Stimulated activated CD8-positive, alpha-beta memory T cell treated with anti-CD3 and anti-CD28 coated beads, Interleukin-15, amount 100 ng/mL, for 4 hours (primary cell): ENCODE measurements around the gene TCERG1L.

ENCODE experiments used
- DNase-seq, 2 donors: peaks; one replicate each; pipeline ENCODE4 v3.0.0-alpha.2; 2020; ENCODE audit warnings: low read depth in 2 of 2

TCERG1L gene

DNA sequence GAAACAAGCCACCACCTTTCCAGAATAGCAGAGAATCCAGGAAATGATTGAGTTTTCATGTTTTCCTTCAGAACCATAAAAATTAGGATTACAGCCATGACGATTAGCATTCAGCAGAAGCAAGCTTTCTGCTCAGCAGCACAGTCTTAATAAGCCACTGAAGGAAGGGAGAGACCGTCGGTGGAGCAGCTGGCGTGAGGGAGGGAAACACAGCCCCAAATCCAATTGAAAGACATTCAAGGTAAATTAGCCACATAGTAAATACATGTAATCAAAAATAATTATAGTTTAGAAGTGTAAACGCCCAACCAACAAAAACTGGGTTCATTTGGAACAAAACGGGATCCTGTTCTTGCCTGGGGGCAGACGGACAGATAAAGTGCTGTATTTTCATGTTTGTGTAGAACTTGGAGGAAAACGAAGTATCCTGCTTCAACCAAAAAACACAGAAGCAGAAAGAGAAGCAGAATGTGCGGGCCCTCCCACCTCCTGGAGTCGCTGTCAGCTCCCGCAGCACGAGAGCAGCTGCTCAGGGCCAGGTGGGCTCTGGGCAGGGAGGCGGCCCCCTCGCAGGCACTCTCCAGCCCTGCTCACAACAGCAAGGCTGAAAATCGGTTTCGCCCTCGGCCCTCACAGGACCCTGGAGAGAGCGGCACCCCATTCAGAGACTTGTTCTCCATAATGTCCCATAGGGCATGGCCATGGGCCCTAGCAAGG is 84.9 kb downstream of the TCERG1L start:
- DNase-seq = no peak

DNA sequence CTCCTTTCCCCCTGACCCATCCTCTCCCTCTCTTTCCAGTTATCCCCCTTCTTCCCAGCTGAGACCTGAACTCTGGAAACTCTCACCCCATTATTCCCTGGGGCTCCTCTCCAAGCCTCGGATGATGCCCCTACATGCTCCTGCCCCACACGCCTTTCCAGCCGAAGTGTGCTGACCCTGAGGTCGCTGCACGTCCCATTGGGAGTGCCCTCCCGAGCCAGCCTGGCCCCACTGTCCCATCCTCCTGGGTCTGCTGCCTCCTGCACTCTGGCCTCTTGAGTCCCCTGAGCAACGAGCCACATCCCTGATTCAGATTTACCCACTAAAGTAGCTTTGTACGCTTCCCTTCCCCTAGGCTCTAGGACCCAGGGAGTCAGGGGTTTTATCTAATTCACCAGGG is 87.4 kb downstream of the TCERG1L start:
- DNase-seq = no peak

DNA sequence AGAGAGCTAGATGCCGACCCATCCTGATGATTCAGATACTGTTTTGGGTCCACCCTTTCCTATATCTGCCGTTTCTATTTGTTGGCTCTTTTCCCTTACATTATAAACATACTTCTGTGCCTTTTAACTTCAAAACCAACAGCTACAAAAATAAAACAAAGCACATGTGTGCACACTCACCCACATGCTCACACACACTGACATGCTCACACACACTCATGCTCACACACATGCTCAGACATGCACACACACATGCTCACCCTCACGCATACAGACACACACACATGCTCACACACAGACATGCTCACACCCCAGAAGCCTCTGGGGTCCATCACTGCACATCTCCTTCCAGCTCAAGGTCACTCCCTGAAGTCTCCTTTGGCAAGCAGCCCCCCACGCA is 88.1 kb downstream of the TCERG1L start:
- no peak for DNase-seq

DNA sequence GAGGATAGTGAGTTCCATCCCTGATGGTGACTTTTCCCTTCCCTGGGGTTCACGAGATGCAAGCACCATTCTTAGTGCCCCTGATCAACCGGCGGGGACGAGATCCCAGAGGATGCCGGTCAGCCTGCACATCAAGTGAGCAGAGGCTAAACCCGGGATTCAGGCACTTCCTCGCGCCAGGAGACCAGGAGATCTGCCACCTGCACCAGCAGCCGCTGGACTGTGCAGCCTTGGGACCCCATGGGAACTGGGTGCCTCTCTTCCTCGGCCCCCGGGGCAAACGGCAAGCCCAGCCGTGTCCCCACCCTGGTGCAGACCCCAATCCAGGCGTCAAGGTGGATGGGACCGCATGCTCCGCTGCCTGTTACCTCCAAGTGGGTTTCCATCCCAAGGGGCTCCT is 88.5 kb downstream of the TCERG1L start:
- DNase-seq = no peak

DNA sequence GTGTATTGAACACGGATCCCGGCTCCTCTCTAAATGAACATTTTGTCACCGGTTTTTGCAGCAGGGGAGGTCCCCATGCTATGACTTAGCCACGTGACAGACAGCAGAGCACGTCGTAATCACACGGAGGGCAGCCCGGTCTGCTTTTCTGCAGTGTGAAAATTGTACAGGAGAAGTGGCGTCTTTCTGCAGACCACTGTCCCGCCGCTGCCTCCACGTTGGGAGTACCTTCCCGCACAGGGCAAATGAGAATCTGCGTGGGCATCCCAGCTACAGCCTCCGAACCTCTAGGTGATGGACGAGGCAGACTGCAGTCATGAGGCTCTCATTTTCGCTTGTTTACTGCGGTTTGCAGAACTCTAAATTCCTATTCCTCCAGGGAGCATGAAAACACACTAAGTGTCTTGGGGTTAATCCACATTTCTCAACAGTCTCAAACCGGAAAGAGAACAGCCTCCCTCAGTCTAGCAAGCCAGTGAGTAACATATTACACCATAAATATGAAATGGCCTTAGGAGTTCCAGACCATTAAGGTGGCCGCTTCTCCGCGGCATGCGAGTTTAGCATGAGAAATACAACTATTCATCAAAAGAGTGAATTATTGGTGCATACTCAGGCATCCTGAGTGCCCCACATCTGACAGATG is 89.8 kb downstream of the TCERG1L start:
- no peak for DNase-seq

DNA sequence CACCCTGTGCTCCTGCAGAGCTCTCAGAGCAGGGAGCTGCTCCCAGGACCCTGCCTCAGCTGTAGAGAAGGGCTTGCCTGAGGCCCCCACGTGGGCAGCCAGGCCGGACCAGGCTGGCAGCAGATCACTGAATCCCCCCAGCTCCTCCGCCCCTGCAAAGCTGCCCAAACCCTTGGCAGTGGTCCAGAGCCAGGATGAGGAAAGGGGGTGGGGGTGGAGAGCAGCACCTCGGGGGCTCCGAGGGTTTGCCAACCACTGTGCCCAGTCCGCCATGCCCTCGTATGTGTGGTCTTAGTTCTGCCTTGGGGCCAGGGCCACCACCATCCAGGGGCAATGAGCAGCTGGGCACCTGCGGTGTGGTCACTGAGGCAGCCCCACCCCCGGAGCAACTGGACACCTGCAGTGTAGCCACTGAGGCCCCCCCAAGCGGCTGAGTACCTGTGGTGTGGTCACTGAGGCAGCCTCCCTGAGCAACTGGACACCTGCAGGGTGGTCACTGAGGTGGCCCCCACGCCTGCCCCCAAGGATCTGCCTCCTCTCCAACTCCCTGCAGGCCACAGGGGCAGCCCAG is 90.8 kb downstream of the TCERG1L start:
- DNase-seq = no peak

DNA sequence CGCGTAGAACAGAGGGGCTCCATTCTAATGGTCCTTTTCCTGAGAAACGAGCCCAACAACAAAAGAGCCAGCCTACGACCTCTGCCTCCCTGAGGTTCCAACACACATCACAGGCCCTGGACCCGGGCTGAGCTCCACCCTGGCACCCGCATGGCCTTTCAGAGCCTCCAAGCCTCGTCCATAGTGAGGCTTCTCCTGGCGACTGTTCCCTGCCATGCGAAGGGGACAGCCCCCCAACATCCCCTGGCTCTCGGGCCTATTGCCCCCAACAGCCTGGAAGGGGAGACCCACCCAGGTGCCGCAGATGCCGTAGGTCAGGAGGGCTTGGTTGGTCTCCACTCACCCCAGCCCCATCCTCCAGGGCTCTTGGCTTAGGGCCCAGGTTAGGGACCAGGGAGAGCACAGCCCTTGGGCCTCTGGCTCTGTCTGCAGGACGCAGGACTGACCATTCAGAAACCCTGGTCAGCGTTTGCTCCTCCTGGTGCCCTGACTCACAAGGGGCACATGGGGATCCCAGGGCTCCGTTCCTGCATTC is 91.5 kb downstream of the TCERG1L start:
- no peak for DNase-seq

DNA sequence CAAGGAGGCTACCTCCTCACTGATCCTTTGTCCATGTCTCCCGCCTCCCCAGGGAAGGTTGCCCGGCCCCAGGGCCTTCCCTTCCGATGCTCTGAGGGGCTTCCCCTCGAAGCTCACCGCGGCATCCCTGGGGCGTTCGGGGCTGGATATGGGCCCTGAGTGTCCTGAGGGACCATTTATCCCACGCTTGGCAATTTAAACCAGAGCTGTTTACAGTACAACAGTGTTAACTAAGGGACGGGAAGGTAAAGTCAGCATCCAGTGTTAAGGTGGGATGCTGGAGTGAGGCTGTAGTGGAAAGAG is 92.0 kb downstream of the TCERG1L start:
- no peak for DNase-seq

DNA sequence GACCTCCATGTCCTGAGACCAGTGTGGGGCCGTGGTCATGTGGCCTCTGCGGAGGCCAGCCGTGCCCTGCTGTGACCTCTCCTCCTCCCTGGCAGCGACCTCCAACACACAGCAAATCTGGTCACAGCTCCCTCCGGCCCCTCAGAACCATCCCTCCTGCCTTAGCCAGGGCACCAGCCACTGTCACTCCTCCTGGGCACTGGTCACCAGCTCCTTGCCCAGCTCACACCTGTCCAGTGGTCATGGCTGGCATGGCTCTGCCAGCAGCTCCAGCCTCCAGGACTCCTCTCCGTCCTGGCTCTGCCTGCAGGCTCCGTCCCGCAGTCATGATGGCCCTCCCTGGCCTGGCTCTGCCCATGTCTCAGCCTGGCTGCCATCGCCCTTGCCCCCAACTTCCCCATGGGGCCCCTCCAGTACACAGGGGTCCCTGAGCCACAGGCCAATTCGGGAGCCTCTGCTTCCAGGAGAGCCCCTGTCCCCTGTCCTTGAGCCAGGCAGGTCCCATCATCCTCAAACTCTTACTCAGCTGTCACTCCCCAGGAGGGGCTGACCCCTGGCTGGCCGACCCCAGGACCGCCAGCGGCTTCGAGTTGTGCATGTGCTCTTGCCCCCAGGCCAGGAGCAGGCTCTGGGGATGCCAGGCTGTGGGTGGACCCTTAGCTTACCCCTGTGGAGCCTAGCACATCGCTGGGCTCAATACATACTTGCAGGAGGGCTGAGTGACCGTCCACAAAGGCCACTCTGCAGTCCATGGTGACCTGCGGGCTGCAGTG is 92.5 kb downstream of the TCERG1L start:
- DNase-seq = no peak

DNA sequence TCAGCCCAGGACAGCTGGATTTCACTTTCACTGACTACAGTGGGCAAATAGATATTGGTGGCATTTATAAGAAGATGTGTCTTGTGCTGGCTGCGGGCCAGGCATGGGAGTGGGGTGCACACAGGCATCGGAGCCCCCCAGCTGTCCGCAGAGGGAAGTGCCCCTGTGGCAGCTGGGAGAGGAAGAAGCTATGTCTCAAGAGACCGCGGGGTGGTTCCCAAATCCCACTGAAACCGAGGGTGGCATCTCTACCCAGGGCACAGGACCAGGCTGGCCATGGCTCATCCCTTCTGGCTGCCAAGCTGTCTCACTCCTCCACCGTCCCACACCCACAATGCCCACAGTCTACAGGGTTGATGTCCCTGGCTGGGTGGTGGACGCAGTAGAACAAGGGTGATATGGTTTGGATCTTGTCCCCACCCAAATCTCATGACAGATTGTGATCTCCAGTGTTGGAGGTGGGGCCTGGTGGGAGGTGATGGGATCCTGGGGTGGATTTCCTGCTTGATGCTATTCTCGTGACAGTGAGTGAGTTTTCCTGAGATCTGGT is 94.8 kb downstream of the TCERG1L start:
- DNase-seq = no peak

DNA sequence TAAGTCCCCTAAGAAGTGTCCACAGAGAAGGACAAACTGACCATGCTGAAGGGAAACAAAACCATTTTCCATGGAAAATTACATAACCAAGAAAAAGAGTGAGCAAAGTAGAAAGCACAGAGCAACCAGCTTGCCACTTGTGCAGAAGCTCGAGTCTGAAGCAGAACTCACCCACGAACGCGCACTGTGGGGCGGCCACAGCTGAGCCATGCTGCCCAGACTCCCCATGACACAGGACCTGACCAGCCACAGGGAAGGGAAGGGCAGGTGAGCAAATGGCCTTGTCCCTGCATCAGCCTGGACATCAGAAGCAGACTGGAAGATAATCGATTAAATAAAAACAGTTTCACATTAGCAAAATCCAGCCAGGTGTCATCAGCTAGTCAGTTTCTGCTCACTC is 95.7 kb downstream of the TCERG1L start:
- DNase-seq = no peak

DNA sequence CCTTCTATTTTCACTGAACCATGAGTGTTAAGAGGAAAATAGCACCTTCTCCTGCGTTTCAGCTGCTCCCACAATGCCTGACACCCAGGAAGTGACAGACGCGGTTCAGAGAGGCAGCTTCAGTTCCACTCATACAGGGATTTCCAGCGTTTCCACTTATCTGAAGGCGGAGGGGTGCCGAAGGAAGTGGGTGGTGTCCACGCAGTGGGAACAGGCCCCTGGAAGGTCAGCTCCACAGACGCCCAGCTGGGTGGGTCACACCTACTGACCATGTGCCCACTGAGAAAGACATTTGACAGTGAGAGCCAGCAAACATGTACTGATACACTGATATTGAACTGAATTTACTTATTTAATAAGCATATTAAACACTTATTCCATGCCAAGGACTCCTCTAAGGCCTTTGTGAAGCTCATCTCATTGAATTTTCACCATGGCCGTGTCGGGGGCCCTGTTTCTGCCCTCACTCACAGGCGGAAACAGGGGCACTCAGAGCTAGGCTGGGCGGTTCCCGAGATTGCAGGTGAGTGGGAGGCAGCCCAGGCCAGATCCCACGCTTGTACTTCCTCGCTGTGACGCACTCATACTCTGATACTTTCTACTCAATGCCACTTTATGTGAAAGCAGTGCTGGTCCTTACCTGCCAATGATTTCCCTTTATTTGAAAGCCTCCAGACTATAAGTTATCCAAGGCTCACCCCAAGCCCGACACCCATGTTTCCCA is 96.8 kb downstream of the TCERG1L start:
- no peak for DNase-seq

DNA sequence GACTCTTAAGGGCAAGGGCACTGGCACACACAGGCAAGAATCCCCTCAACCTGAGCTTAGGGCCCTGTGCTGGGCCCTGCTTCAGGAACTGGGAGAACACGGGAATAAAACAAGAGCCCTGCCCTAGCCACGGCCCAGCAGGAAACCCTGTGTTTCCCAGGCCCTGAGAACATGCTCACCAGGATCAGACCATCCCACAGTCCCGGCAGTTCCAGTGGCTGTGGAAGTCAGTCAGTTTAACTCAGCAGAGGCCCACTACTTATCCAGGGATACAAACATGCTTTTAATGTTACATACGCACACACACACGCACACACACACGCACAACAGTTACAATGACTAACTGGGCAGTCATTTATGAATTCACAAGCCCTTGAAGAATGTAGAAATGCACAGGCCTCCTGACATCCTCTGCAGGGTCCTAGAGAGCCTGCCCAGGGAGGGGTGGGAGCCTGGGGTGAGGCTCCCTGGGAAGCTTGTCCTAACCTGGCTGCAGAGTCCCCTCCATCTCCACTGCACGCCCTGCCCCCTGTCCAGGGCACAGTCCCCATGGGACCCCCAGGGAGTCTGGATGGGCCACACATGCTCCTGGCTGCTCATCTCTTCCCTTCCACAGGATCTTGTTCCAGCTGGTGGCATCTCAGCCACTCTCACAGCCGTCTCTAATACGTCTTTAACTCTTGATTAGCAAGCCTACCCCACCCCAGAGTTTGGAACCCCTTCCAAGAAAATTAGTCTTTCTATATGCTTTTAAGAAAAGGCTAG is 97.6 kb downstream of the TCERG1L start:
- DNase-seq = no peak

DNA sequence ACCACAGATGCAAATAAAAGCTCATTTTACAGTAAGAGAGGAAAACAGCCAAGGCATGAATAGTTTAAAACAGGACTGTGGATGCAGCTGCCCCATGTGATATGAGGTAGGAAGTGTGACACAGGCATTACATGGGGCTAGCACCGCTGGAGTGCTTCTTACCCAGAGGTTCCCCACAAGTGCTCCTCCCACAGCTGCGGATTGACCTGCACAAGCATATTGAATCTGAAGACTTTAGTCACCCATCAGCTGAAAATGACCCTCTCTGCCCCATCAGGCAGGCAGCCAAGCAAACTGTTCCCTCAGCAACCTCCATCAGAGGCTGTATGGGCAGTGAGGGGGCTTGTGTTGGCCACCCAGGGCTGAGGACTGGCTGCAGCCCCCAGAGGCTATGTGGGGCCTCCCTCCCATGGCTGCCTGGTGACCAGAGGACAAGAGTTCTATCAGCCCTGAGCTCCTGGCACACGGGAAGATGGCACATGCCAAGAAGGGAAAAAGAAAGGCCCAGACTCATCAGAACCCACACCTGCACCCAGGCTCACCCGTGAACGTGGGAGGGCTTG is 98.7 kb downstream of the TCERG1L start:
- DNase-seq = no peak

DNA sequence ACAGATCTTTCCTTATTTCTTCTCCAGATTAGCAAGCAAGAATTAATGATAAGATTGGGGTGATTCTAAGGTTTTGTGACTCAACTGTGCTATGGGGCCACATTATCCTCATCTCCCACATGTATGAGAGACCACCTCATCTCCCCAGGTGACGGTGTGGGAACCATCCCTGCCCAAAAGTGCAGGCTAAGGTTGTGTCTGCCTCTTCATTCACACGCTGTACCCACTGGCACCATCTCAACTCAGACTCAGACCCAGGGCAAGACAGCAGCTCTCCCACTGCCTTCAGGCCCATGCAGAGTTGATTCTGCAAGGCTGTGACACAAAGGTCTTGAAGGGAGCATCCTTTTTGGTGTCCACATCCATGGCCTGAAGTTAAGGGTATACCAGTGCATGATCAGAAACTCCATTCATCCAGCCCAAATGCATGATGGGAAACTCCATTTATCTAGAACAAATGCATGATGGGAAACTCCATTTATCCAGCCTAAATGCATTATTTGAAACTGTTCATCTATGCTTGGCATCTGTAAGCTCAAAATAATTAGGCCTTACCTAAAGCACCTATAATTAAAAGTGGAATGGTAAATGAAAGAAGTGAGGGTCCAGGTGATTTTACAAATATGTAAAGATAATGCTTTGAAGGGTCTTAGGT is 99.4 kb downstream of the TCERG1L start:
- no peak for DNase-seq

DNA sequence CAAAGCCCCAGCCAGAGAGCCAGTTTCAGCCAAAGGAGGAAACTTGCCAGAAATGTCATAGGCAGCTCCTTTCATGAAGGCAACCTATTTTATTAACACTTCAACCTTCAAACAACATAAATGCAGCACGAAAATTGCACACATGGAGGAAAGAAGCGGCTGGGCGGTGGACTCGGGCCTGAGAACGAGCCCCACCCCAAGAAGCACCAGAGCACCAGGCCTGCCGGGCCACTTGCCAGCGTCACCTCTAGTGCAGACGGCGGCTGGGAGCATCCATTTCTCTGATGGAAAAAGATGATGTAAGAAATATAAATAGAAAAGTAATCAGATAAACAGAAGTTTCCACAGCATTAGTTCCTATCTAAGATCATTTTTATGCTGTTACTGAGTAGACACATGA is 100.0 kb downstream of the TCERG1L start:
- no peak for DNase-seq

DNA sequence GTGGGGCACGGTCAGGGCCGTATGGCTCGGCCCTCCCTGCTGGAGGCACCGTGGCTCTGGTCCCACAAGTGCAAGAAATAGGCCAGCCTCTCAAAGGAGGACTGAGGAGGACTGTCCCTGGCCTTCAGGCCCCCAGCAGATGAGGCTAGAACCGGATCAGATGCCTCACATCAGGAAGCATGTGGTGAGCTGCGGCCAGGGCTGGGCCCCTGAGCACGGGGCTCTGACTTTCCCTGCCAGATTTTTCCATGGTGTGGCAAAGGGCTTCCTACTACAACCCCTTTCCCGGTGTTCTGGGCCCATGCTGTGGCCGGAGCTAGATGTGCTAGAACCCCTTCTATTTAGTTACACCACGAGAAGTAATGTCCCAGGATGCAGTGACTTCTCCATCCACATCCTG is 100.4 kb downstream of the TCERG1L start:
- no peak for DNase-seq

DNA sequence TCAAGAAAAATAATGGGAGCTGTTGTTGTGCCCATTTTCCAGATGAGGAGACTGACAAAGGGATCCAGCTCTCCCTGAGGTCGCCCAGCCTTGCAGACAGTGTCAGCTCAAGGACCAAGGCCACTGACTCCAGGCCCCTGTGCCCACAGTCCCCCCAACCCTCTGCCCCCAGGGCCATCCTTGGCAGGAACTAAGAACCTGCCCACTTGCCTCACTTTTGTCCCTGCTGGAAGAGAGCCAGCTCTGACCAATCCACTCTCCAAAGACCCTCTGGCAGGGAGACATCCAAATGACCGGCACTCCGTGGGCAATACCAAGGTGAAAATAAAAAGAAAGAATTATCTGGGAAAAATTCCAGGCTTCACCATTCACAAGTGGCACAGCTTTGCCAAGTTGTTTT is 101.3 kb downstream of the TCERG1L start:
- no peak for DNase-seq

DNA sequence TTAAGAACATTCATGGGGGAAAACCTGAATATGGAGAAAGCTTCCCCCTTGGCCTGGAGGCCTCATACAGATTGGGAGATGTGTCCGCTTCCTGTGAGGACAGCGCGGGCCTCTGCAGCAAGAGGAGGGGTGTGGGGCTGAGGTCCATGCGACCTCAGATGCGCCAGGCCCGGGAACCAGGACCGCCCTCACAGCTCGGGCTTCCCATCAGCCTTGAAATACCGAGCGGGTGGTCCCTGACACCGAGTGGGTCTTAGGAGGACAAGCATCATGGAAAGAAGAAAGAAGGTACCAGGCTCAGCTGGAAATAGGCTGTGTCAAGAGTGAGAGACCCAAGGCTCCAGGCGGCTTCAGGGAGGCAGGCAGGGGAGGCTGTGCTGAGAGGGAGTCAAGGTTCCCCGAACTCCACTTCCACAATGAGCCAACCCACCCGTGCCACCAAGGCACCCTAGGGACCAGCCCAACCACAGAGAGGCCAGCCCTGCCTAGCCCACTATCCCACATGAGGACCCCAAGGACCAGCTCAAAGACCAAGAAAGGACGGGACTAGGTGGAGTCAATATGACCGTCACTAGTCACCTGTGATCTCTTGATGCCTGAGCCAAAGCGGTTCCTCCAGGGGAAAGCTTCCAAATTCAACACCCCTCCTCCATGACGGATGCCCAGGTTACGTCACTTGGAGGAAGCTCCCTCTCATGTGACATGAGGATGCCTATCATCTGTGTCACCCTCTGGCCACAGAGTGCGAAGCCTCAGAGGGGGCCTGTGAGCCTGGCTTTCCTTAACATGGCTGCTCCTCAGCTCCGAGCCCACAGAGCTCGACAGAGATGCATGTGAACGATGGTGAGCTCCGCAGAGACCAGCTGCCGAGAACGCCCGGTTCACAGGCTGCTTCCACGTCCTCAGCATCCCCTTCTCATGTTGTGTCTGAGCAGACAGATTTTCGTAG is 103.7 kb downstream of the TCERG1L start:
- DNase-seq = no peak
